H9 (cell line): ENCODE results near the gene TRUB2. TPM values are rescaled to one million over a fixed set of nuclear protein-coding genes. Genes with fewer than 3 reads are reported as not detected.

ENCODE experiments used
- DNase-seq: peaks from one replicate; pipeline ENCODE4 v3.0.0-alpha.2; 2017
- H2AFZ ChIP-seq: one replicate; pipeline ENCODE4 v1.6.1; 2013; ENCODE audit warnings: mild to moderate bottlenecking, low read length, control low read depth, moderate library complexity
- H2AK5ac ChIP-seq: 2 replicates; pipeline ENCODE4 v1.6.1; 2013; ENCODE audit warnings: low read length, control low read depth, mixed read lengths; ENCODE audit not compliant: insufficient read length
- H2BK120ac ChIP-seq: one replicate; pipeline ENCODE4 v1.6.1; 2013; ENCODE audit warnings: low read depth, mild to moderate bottlenecking, low read length, control low read depth, inconsistent platforms; ENCODE audit not compliant: poor library complexity, severe bottlenecking
- H2BK12ac ChIP-seq: 2 replicates; pipeline ENCODE4 v1.6.1; 2013; ENCODE audit warnings: low read length, control low read depth, mixed read lengths, low read depth; ENCODE audit not compliant: insufficient read length
- H2BK15ac ChIP-seq: 2 replicates; pipeline ENCODE4 v1.6.1; 2013; ENCODE audit warnings: low read depth, low read length, control low read depth
- H2BK20ac ChIP-seq: one replicate; pipeline ENCODE4 v1.6.1; 2013; ENCODE audit warnings: low read depth, mild to moderate bottlenecking, low read length, control low read depth, inconsistent platforms; ENCODE audit not compliant: poor library complexity, severe bottlenecking
- H2BK5ac ChIP-seq: 2 replicates; pipeline ENCODE4 v1.6.1; 2013; ENCODE audit warnings: low read length, control low read depth, mixed read lengths; ENCODE audit not compliant: insufficient read length
- H3K14ac ChIP-seq: 2 replicates; pipeline ENCODE4 v1.6.1; 2013; ENCODE audit warnings: low read length, control low read depth; ENCODE audit not compliant: insufficient read depth
- H3K18ac ChIP-seq: 2 replicates; pipeline ENCODE4 v1.6.1; 2013; ENCODE audit warnings: low read depth, mild to moderate bottlenecking, mixed read lengths, low read length, control low read depth; ENCODE audit not compliant: insufficient read length
- H3K23ac ChIP-seq: 2 replicates; pipeline ENCODE4 v1.6.1; 2013; ENCODE audit warnings: low read length, control low read depth, mixed read lengths, low read depth; ENCODE audit not compliant: insufficient read length
- H3K23me2 ChIP-seq: 2 replicates; pipeline ENCODE4 v1.6.1; 2013; ENCODE audit warnings: low read depth, mild to moderate bottlenecking, mixed read lengths, low read length, control low read depth; ENCODE audit not compliant: insufficient read length, poor library complexity, severe bottlenecking
- H3K27ac ChIP-seq: 2 replicates; pipeline ENCODE4 v1.5.1; 2013; ENCODE audit warnings: low read length, control low read depth, mixed read lengths, low read depth; ENCODE audit not compliant: insufficient read length
- H3K27me3 ChIP-seq: 2 replicates; pipeline ENCODE4 v1.6.1; 2013; ENCODE audit warnings: low read length, control low read depth, inconsistent platforms; ENCODE audit not compliant: insufficient read depth
- H3K4ac ChIP-seq: 2 replicates; pipeline ENCODE4 v1.6.1; 2013; ENCODE audit warnings: low read depth, mild to moderate bottlenecking, control low read depth, inconsistent platforms, low read length, moderate library complexity
- H3K4me1 ChIP-seq: 2 replicates; pipeline ENCODE4 v1.6.1; 2013; ENCODE audit warnings: low read length, control low read depth, inconsistent platforms; ENCODE audit not compliant: insufficient read depth
- H3K4me2 ChIP-seq: 2 replicates; pipeline ENCODE4 v1.6.1; 2013; ENCODE audit warnings: low read length, control low read depth, mixed read lengths; ENCODE audit not compliant: insufficient read length, insufficient read depth
- H3K56ac ChIP-seq: 2 replicates; pipeline ENCODE4 v1.6.1; 2013; ENCODE audit warnings: low read depth, mild to moderate bottlenecking, mixed read lengths, low read length, control low read depth; ENCODE audit not compliant: insufficient read length
- H3K79me1 ChIP-seq: 2 replicates; pipeline ENCODE4 v1.6.1; 2013; ENCODE audit warnings: low read depth, mild to moderate bottlenecking, moderate library complexity, low read length, control low read depth, inconsistent platforms; ENCODE audit not compliant: insufficient read depth, poor library complexity, severe bottlenecking
- H3K79me2 ChIP-seq: 2 replicates; pipeline ENCODE4 v1.6.1; 2013; ENCODE audit warnings: low read length, control low read depth, inconsistent platforms; ENCODE audit not compliant: insufficient read depth
- H3K9ac ChIP-seq: 2 replicates; pipeline ENCODE4 v1.6.1; 2013; ENCODE audit warnings: low read length, control low read depth, mixed read lengths; ENCODE audit not compliant: insufficient read length; ENCODE audit errors: extremely low read depth
- H3K9me3 ChIP-seq: one replicate; pipeline ENCODE4 v1.6.1; 2013; ENCODE audit warnings: low read depth, low read length, inconsistent platforms; ENCODE audit not compliant: control insufficient read depth
- H3T11ph ChIP-seq: one replicate; pipeline ENCODE4 v1.6.1; 2013; ENCODE audit warnings: mild to moderate bottlenecking, low read length, control low read depth, inconsistent platforms
- H4K20me1 ChIP-seq: one replicate; pipeline ENCODE4 v1.6.1; 2013; ENCODE audit not compliant: control insufficient read depth, insufficient read length, insufficient read depth
- H4K5ac ChIP-seq: 2 replicates; pipeline ENCODE4 v1.6.1; 2013; ENCODE audit warnings: low read depth, mild to moderate bottlenecking, mixed read lengths, low read length, control low read depth; ENCODE audit not compliant: insufficient read length
- H4K8ac ChIP-seq: replicated peaks from 2 replicates; pipeline ENCODE4 v1.6.1; 2013; ENCODE audit warnings: low read length, control low read depth, mixed read lengths, low read depth; ENCODE audit not compliant: insufficient read length
- H4K91ac ChIP-seq: 2 replicates; pipeline ENCODE4 v1.6.1; 2013; ENCODE audit warnings: low read depth, mild to moderate bottlenecking, moderate library complexity, mixed read lengths, low read length, control low read depth; ENCODE audit not compliant: insufficient read length
- H3K27ac Mint-ChIP-seq, 3 experiments: 2 replicates in 2 of 3; 3 replicates in 1 of 3; pipeline ENCODE4 v1.8.0; 2020 to 2021; ENCODE audit warnings: mixed read lengths in 3 of 3, mild to moderate bottlenecking in 1 of 3, moderate library complexity in 1 of 3
- H3K27me3 Mint-ChIP-seq: 2 replicates; pipeline ENCODE4 v1.8.0; 2021; ENCODE audit warnings: low read depth, mild to moderate bottlenecking, moderate library complexity, mixed read lengths
- H3K36me3 Mint-ChIP-seq, 3 experiments: 2 replicates in 2 of 3; 3 replicates in 1 of 3; pipeline ENCODE4 v1.8.0; 2020 to 2021; ENCODE audit warnings: low read depth in 3 of 3, mixed read lengths in 3 of 3; ENCODE audit not compliant: insufficient read depth in 1 of 3
- H3K4me1 Mint-ChIP-seq, 2 experiments: 2 replicates each; pipeline ENCODE4 v1.8.0; 2020; ENCODE audit warnings: mixed read lengths in 2 of 2
- H3K4me3 Mint-ChIP-seq, 2 experiments: 2 replicates in 1 of 2; 3 replicates in 1 of 2; pipeline ENCODE4 v1.8.0; 2020 to 2021; ENCODE audit warnings: mild to moderate bottlenecking in 2 of 2, mixed read lengths in 2 of 2, moderate library complexity in 1 of 2
- H3K9me3 Mint-ChIP-seq, 2 experiments: 2 replicates in 1 of 2; 3 replicates in 1 of 2; pipeline ENCODE4 v1.8.0; 2020; ENCODE audit warnings: mild to moderate bottlenecking in 2 of 2, mixed read lengths in 2 of 2, moderate library complexity in 1 of 2
- CTCF ChIP-seq: fragments of 200-600 bp; sonication (generic); conservative IDR thresholded peaks from 3 replicates; pipeline ENCODE4 v1.8.0; 2021; ENCODE audit warnings: antibody characterized with exemption, mild to moderate bottlenecking
- WGBS: extraction: QIAGEN DNeasy Blood & Tissue Kit; methylation state at CpG from one replicate; pipeline ENCODE4 v1.1.7; 2013; ENCODE audit warnings: missing lambda C conversion rate, low lambda C conversion rate, mixed read lengths; ENCODE audit not compliant: insufficient read length; ENCODE audit errors: extremely low coverage; 5-methylcytosine and 5-hydroxymethylcytosine counted together
- total RNA-seq: library from RNA; stranded (reverse); gene quantifications from 2 replicates; pipeline ENCODE4 v1.2.1, GENCODE V29; 2021

TRUB2 gene
- total RNA-seq, 1 experiment from 2014 or later = 38.3 TPM

GRCh38 chr9:128371630-128372117, 49.4 kb upstream of the TRUB2 start:
- Histone ChIP-seq H3T11ph (no peak overlapping the region), H3K23ac (no peak overlapping the region), H3K79me1 (peaks cover 16% of the 10 kb centered on the region), H2BK12ac (no peak overlapping the region), H2AFZ (no peak overlapping the region), H4K5ac (no peak overlapping the region), H3K27me3 (peaks cover 5% of the 10 kb centered on the region; the same call in 1 of the 2 replicates), H3K27ac (no peak overlapping the region), H3K14ac (no peak overlapping the region), H3K9ac (peak overlapping the region; percentile 67), H3K9me3 (no peaks in the 10 kb centered on the region), H2BK20ac (no peak overlapping the region), H2BK5ac (no peak overlapping the region), H4K20me1 (no peaks in the 10 kb centered on the region), H4K91ac (no peak overlapping the region), H2AK5ac (no peak overlapping the region), H2BK15ac (no peak overlapping the region), H3K56ac (no peak overlapping the region), H3K4me1 (peaks cover 3% of the 10 kb centered on the region; the same call in 1 of the 2 replicates), H3K18ac (no peak overlapping the region), H3K79me2 (peaks cover 7% of the 10 kb centered on the region; the same call in 1 of the 2 replicates), H3K23me2 (no peaks in the 10 kb centered on the region), H4K8ac (no peak overlapping the region), H2BK120ac (no peak overlapping the region), H3K4ac (no peak overlapping the region), H3K4me2 (peak overlapping the region; percentile 99)
- no CpG with 5 or more reads among the region's 10 CpGs for WGBS
- Mint-ChIP-seq H3K4me1 (peaks cover 20 to 22% of the 10 kb centered on the region in 2 experiments), H3K4me3 (peak overlapping the region; percentile 95 to 99), H3K27ac (peak overlapping the region; percentile 79 to 95 (median 94); a peak in 4 of 7 replicates), H3K36me3 (peaks cover 0 to 4% (median 0%) of the 10 kb centered on the region in 3 experiments; a peak in 3 of 7 replicates), H3K9me3 (peaks cover 0 to 4% of the 10 kb centered on the region in 2 experiments; a peak in 1 of 5 replicates), H3K27me3 (peaks cover 44% of the 10 kb centered on the region)
- TF ChIP-seq CTCF = no peak
- DNase-seq = no peak
